Measurements from ENCODE around the gene CST3.

CST3 gene

GRCh38 chr20:23595941-23596340, 41.8 kb downstream of the CST3 start:
- DNase-seq: no peak

GRCh38 chr20:23588434-23589403, 49.0 kb downstream of the CST3 start:
- DNase-seq: no peak

- DNase-seq: no peak
Measured at GRCh38 chr20:23587631-23588030, 50.1 kb downstream of the CST3 start.

GRCh38 chr20:23586735-23587525, 50.8 kb downstream of the CST3 start:
- no peak for DNase-seq

GRCh38 chr20:23585808-23586734, 51.7 kb downstream of the CST3 start:
- no peak for DNase-seq

- DNase-seq: no peak
Measured at GRCh38 chr20:23585449-23585807, 52.3 kb downstream of the CST3 start.

GRCh38 chr20:23584434-23585199, 53.1 kb downstream of the CST3 start:
- DNase-seq: no peak
